GM23338 (cell line): ENCODE data around the gene G6PC3. TPM values are rescaled to one million over a fixed set of nuclear protein-coding genes. Genes with fewer than 3 reads are reported as not detected.

Source experiments
- ATAC-seq: fragments of 200-7000 bp; cut with Tn5 transposase; 3 replicates; pipeline ENCODE4 v1.9.1; 2020
- DNase-seq: peaks from one replicate; pipeline ENCODE4 v3.0.0-alpha.2; 2015; ENCODE audit warnings: low spot score
- H2AFZ ChIP-seq: fragments of 200-600 bp; sonication (generic); 2 replicates; pipeline ENCODE4 v1.8.0; 2016; ENCODE audit warnings: antibody characterized with exemption, mild to moderate bottlenecking, moderate library complexity
- H3F3A ChIP-seq: fragments of 200-600 bp; sonication (generic); replicated peaks from 2 replicates; pipeline ENCODE4 v1.8.0; 2017; ENCODE audit warnings: antibody characterized with exemption, mixed run types, low read depth
- H3K27ac ChIP-seq: fragments of 200-600 bp; sonication (generic); 2 replicates; pipeline ENCODE4 v1.6.1; 2016; ENCODE audit warnings: low read depth
- H3K27me3 ChIP-seq: fragments of 200-600 bp; sonication (generic); 2 replicates; pipeline ENCODE4 v1.8.0; 2016; ENCODE audit warnings: mild to moderate bottlenecking, mixed run types, moderate library complexity; ENCODE audit not compliant: insufficient read depth
- H3K36me3 ChIP-seq: fragments of 200-600 bp; sonication (generic); 2 replicates; pipeline ENCODE4 v1.8.0; 2016; ENCODE audit warnings: mild to moderate bottlenecking; ENCODE audit not compliant: insufficient read depth
- H3K4me1 ChIP-seq: fragments of 200-600 bp; sonication (generic); 2 replicates; pipeline ENCODE4 v1.8.0; 2016; ENCODE audit warnings: mild to moderate bottlenecking, moderate library complexity; ENCODE audit not compliant: insufficient read depth
- H3K4me2 ChIP-seq: fragments of 200-600 bp; sonication (generic); 2 replicates; pipeline ENCODE4 v1.7.1; 2017; ENCODE audit warnings: mixed run types
- H3K4me3 ChIP-seq: fragments of 200-600 bp; sonication (generic); 2 replicates; pipeline ENCODE4 v1.6.1; 2016; ENCODE audit warnings: mixed run types
- H3K79me2 ChIP-seq: fragments of 200-600 bp; sonication (generic); replicated peaks from 2 replicates; pipeline ENCODE4 v1.8.0; 2017; ENCODE audit warnings: mild to moderate bottlenecking; ENCODE audit not compliant: insufficient read depth
- H3K9me2 ChIP-seq: fragments of 200-600 bp; sonication (generic); 2 replicates; pipeline ENCODE4 v1.8.0; 2017; ENCODE audit not compliant: insufficient read depth
- H4K20me1 ChIP-seq: fragments of 200-600 bp; sonication (generic); replicated peaks from 2 replicates; pipeline ENCODE4 v1.8.0; 2017; ENCODE audit warnings: mild to moderate bottlenecking; ENCODE audit not compliant: insufficient read depth
- H3K27ac Mint-ChIP-seq: 2 replicates; pipeline ENCODE4 v1.8.0; 2020; ENCODE audit warnings: inconsistent platforms, mild to moderate bottlenecking, moderate library complexity, mixed read lengths
- H3K27me3 Mint-ChIP-seq: 3 replicates; pipeline ENCODE4 v1.8.0; 2022; ENCODE audit warnings: low read depth, mild to moderate bottlenecking, moderate library complexity, mixed read lengths, inconsistent platforms; ENCODE audit not compliant: insufficient read depth, poor library complexity
- H3K36me3 Mint-ChIP-seq: 3 replicates; pipeline ENCODE4 v1.8.0; 2021; ENCODE audit warnings: low read depth, mild to moderate bottlenecking, inconsistent platforms, moderate library complexity, mixed read lengths
- H3K4me1 Mint-ChIP-seq: 3 replicates; pipeline ENCODE4 v1.8.0; 2020; ENCODE audit warnings: mild to moderate bottlenecking, inconsistent platforms, mixed read lengths
- H3K4me3 Mint-ChIP-seq: 3 replicates; pipeline ENCODE4 v1.8.0; 2021; ENCODE audit warnings: moderate library complexity, mild to moderate bottlenecking, inconsistent platforms, mixed read lengths
- H3K9me3 Mint-ChIP-seq: 3 replicates; pipeline ENCODE4 v1.8.0; 2020; ENCODE audit warnings: moderate library complexity, mild to moderate bottlenecking, inconsistent platforms, mixed read lengths
- CREB1 ChIP-seq: fragments of 250-450 bp; sonication (Bioruptor Pico); IDR thresholded peaks from 2 replicates; pipeline ENCODE4 v1.5.0; 2020; ENCODE audit warnings: low read depth, mild to moderate bottlenecking, moderate library complexity
- CTCF ChIP-seq, 2 experiments: fragments of 200-600 bp in 1 of 2; sonication (generic) in 1 of 2; conservative IDR thresholded peaks; 2 replicates each; pipeline versions ENCODE4 v1.5.1 to v1.6.1; 2016 to 2017; ENCODE audit warnings: antibody characterized with exemption in 2 of 2, low read depth in 2 of 2, mild to moderate bottlenecking in 2 of 2, moderate library complexity in 1 of 2
- ETS1 ChIP-seq: IDR thresholded peaks from 2 replicates; pipeline ENCODE4 v1.6.1; 2016; ENCODE audit warnings: antibody characterized with exemption
- EZH2 ChIP-seq: fragments of 200-600 bp; sonication (generic); IDR thresholded peaks from one replicate; pipeline ENCODE4 v1.8.0; 2017; ENCODE audit warnings: antibody characterized with exemption, mild to moderate bottlenecking, low read depth; ENCODE audit not compliant: unreplicated experiment
- EZH2phosphoT487 ChIP-seq: fragments of 200-600 bp; sonication (generic); IDR thresholded peaks from one replicate; pipeline ENCODE4 v1.8.1; 2018; ENCODE audit warnings: antibody characterized with exemption; ENCODE audit not compliant: unreplicated experiment
- JUNB ChIP-seq: IDR thresholded peaks from one replicate; pipeline ENCODE4 v1.6.1; 2016; ENCODE audit warnings: antibody characterized with exemption; ENCODE audit not compliant: unreplicated experiment
- NANOG ChIP-seq: IDR thresholded peaks from 2 replicates; pipeline ENCODE4 v1.6.1; 2016; ENCODE audit warnings: antibody characterized with exemption, borderline replicate concordance
- POLR2AphosphoS5 ChIP-seq: IDR thresholded peaks from 2 replicates; pipeline ENCODE4 v1.6.1; 2016; ENCODE audit warnings: antibody characterized with exemption, low read depth
- REST ChIP-seq: IDR thresholded peaks from one replicate; pipeline ENCODE4 v1.6.1; 2018; ENCODE audit warnings: antibody characterized with exemption; ENCODE audit not compliant: unreplicated experiment
- STAT1 ChIP-seq: IDR thresholded peaks from one replicate; pipeline ENCODE4 v1.6.1; 2016; ENCODE audit warnings: antibody characterized with exemption; ENCODE audit not compliant: unreplicated experiment
- ZNF114 ChIP-seq: fragments of 250-450 bp; sonication (Bioruptor Pico); IDR thresholded peaks from 2 replicates; pipeline ENCODE4 v1.5.0; 2020; ENCODE audit warnings: mild to moderate bottlenecking, moderate library complexity
- ZNF331 ChIP-seq: fragments of 250-450 bp; sonication (Bioruptor Pico); IDR thresholded peaks from 2 replicates; pipeline ENCODE4 v1.5.0; 2020; ENCODE audit warnings: low read depth, mild to moderate bottlenecking, moderate library complexity
- ZNF462 ChIP-seq: fragments of 250-450 bp; sonication (Bioruptor Pico); IDR thresholded peaks from 2 replicates; pipeline ENCODE4 v1.5.0; 2020; ENCODE audit warnings: mild to moderate bottlenecking, moderate library complexity
- polyA plus RNA-seq: library from polyadenylated mRNA; unstranded; fragments of >200 nt; fragmentation: Nextera tagmentation; extraction: Ambion mirVana; gene quantifications from 2 replicates; pipeline ENCODE4 v1.2.1, GENCODE V29; 2016
- total RNA-seq: library from RNA; depleted of rRNA; stranded (reverse); fragments of >200 nt; shearing (Covaris generic); gene quantifications from 2 replicates; pipeline ENCODE4 v1.2.3, GENCODE V29; 2014

The G6PC3 gene
- total and polyA plus RNA-seq, 2 experiments from 2014 or later: 112 to 143 TPM

GRCh38 chr17:44085908-44086307 lies 15.4 kb downstream of the G6PC3 start:
- Mint-ChIP-seq H3K27me3 (peaks cover 22% of the 10 kb centered on the region), H3K27ac (peak overlapping the region; percentile 98), H3K36me3 (peaks cover 45% of the 10 kb centered on the region), H3K9me3 (no peaks in the 10 kb centered on the region), H3K4me3 (peak overlapping the region; percentile 19; the same call in 1 of the 3 replicates), H3K4me1 (peaks cover 43% of the 10 kb centered on the region)
- no peak for DNase-seq
- no peak for ATAC-seq
- Histone ChIP-seq H4K20me1 (no peaks in the 10 kb centered on the region; the same call in 1 of the 2 replicates), H3F3A (0 out of 2 replicates have a peak, but pooled peaks cover 13% of the 10 kb centered on the region), H3K4me3 (no peak overlapping the region), H3K9me2 (no peaks in the 10 kb centered on the region), H3K36me3 (no peaks in the 10 kb centered on the region; the same call in 1 of the 2 replicates), H3K4me1 (peaks cover 16% of the 10 kb centered on the region), H3K27ac (0 out of 2 replicates have a peak overlapping the region, but pooled peaks have one; percentile 26), H3K4me2 (no peak overlapping the region), H2AFZ (no peak overlapping the region), H3K27me3 (no peaks in the 10 kb centered on the region), H3K79me2 (no peaks in the 10 kb centered on the region)
- TF ChIP-seq POLR2AphosphoS5: no peak
- no peak for TF ChIP-seq JUNB
- no peak for TF ChIP-seq NANOG
- TF ChIP-seq EZH2phosphoT487: no peak
- TF ChIP-seq CTCF (conservative IDR thresholded peaks at IDR 0.05; ENCODE audit: low read depth in 2 of 2): no peak
- no peak for TF ChIP-seq CREB1 (CRISPR knock-in tag)
- TF ChIP-seq STAT1: no peak
- no peak for TF ChIP-seq ZNF331 (CRISPR knock-in tag)
- no peak for TF ChIP-seq ZNF462 (CRISPR knock-in tag)
- no peak for TF ChIP-seq REST
- TF ChIP-seq ZNF114 (CRISPR knock-in tag): no peak
- TF ChIP-seq EZH2: no peak
- TF ChIP-seq ETS1: no peak
